Peyer's patch (tissue), 4 donors: ENCODE data around the gene LRRFIP1. TPM values are rescaled to one million over a fixed set of nuclear protein-coding genes. Genes with fewer than 3 reads are reported as not detected.

Experiments used
- DNase-seq, 3 donors: peaks; one replicate each; pipeline ENCODE4 v3.0.0-alpha.2; 2017 to 2019
- H3K27ac ChIP-seq, 4 donors: fragments of 200-600 bp; sonication (generic); one replicate each; pipeline ENCODE4 v1.5.1; 2016 to 2019
- H3K27me3 ChIP-seq, 2 donors: fragments of 200-600 bp; sonication (generic); one replicate each; pipeline ENCODE4 v1.5.1; 2019
- H3K36me3 ChIP-seq, 3 donors: fragments of 200-600 bp; sonication (generic); one replicate each; pipeline ENCODE4 v1.5.1; 2016 to 2019
- H3K4me1 ChIP-seq, 4 donors: fragments of 200-600 bp; sonication (generic); one replicate each; pipeline ENCODE4 v1.5.1; 2016 to 2019
- H3K4me3 ChIP-seq, 4 donors: fragments of 200-600 bp; sonication (generic); 1 replicate in 3 of 4; 2 replicates in 1 of 4; pipeline ENCODE4 v1.5.1; 2016 to 2019; ENCODE audit warnings: mild to moderate bottlenecking in 1 of 4
- H3K9me3 ChIP-seq, 4 donors: fragments of 200-600 bp; sonication (generic); one replicate each; pipeline ENCODE4 v1.5.1; 2016 to 2019; ENCODE audit warnings: mild to moderate bottlenecking in 1 of 4
- POLR2A ChIP-seq, 2 donors: fragments of 450-650 bp; IDR thresholded peaks; one replicate each; pipeline ENCODE4 v1.5.1; 2017; ENCODE audit warnings: antibody characterized with exemption in 2 of 2, mild to moderate bottlenecking in 2 of 2, moderate library complexity in 2 of 2
- total RNA-seq, 4 donors: library from RNA; depleted of rRNA; stranded (reverse); fragments of >200 nt; gene quantifications; one replicate each; pipeline ENCODE4 v1.1.0, GENCODE V29; 2016
- TF ChIP-seq, protein P1 (sequence below), 6 experiments: fragments of 450-650 bp in 4 of 6; fragments of 200-600 bp in 2 of 6; sonication (generic) in 1 of 6; IDR thresholded peaks; one replicate each; pipeline ENCODE4 v1.5.1; 2017 to 2019; ENCODE audit warnings: antibody characterized with exemption in 6 of 6, mild to moderate bottlenecking in 3 of 6, moderate library complexity in 1 of 6

Gene LRRFIP1
- total RNA-seq, 4 donors from 2014 or later: 114 to 182 (median 135) TPM

DNA sequence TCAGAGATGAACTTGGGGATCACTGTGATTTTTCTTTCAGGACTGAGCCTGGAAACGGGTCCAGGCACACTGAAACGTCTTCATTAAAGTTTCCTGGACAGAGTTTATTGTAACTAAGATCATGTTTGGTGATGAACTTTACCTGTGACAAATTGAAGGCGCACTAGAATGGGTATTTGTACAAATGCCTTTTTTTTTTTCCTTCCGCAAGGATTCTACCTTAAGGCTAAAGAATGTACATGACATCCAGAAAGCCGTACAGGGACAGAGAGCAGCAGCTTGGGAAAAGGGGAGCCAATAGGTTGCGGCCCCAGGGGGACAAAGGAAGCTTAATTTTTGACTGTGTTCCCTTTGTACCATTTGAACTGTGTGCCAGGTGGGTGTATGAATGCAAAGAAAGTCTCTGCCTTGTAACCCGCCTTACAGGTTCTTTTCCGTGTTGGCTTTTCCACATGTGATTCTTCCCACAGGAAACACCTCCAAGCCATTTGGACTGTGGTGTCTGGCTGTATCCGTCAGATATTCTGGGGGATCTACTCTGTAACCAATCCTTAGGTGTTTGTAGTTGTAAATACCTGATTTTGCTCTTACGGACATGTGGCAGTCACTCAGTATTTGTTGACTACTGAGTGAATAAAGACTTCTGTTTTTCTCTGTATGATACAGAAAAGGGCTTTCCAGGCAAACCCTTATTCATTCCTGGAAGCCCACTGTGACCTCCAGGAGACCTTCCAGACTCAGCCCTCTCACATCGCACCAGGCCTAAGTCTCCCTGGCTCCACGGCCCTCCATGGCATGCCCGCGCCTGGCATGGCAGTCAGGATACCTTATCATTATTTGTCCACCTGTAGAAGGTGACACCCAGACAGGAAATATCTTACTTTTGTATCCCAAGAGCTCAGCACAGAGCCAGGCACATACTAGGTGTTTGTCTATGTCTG is 1.1 kb downstream of the LRRFIP1 start:
- DNase-seq: no peak
- H3K27ac ChIP-seq: peak overlapping the region in 1 of 4 donors; percentile 66
- peak overlapping the region; percentile 40 to 72 (median 60) for H3K4me3 ChIP-seq
- no peaks in the 10 kb centered on the region for H3K9me3 ChIP-seq
- no peaks in the 10 kb centered on the region for H3K36me3 ChIP-seq
- H3K4me1 ChIP-seq: peaks cover 0 to 14% (median 4%) of the 10 kb centered on the region in 4 donors
- TF ChIP-seq, protein P1, sequence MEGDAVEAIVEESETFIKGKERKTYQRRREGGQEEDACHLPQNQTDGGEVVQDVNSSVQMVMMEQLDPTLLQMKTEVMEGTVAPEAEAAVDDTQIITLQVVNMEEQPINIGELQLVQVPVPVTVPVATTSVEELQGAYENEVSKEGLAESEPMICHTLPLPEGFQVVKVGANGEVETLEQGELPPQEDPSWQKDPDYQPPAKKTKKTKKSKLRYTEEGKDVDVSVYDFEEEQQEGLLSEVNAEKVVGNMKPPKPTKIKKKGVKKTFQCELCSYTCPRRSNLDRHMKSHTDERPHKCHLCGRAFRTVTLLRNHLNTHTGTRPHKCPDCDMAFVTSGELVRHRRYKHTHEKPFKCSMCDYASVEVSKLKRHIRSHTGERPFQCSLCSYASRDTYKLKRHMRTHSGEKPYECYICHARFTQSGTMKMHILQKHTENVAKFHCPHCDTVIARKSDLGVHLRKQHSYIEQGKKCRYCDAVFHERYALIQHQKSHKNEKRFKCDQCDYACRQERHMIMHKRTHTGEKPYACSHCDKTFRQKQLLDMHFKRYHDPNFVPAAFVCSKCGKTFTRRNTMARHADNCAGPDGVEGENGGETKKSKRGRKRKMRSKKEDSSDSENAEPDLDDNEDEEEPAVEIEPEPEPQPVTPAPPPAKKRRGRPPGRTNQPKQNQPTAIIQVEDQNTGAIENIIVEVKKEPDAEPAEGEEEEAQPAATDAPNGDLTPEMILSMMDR (IDR thresholded peaks at IDR 0.05): no peak
- no peak for TF ChIP-seq POLR2A (IDR thresholded peaks at IDR 0.05)
- no peaks in the 10 kb centered on the region for H3K27me3 ChIP-seq

DNA sequence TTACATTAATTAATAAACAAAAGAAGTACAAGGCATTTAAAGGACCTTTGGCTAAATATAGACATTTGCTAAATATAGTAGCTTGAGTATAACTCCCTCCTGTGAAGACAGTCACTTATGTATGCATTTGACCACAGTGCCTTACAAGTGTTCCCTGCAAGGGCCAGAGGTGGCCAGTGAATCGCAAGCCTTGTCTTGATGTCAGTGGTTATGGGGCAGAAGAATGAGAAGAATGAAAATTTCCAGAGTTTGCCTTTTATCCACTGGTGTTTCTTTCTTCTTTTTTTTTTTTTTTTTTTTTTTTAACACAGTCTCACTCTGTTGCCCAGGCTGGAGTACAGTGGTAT is 1.8 kb downstream of the LRRFIP1 start:
- Histone ChIP-seq H3K9me3 (no peaks in the 10 kb centered on the region), H3K4me3 (no peak overlapping the region), H3K4me1 (peaks cover 0 to 14% (median 4%) of the 10 kb centered on the region in 4 donors), H3K27me3 (no peaks in the 10 kb centered on the region), H3K27ac (no peak overlapping the region), H3K36me3 (no peaks in the 10 kb centered on the region)
- TF ChIP-seq POLR2A (IDR thresholded peaks at IDR 0.05): no peak
- TF ChIP-seq, protein P1 (IDR thresholded peaks at IDR 0.05): no peak
- DNase-seq: no peak

DNA sequence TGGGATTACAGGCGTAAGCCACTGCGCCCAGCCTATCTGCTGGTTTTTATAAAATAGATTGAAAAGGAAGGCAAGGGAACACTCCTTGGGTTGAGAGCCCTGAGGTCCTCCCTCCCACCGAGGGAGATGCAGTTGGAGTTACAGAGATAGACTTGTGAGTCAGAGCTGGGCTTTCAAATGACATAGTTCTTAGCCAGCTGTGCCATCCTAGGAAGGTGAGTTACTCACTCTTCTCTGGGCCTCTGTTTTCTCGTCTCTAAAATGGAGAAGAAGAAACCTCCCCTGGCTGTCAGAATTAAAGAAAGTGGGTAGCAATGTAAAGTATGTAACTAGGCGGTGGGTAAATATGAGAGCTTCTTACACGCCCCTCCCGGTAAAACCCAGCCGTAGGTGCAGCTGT is 2.4 kb downstream of the LRRFIP1 start:
- no peaks in the 10 kb centered on the region for H3K9me3 ChIP-seq
- H3K27me3 ChIP-seq: no peaks in the 10 kb centered on the region
- DNase-seq: no peak
- peaks cover 0 to 14% (median 4%) of the 10 kb centered on the region in 4 donors for H3K4me1 ChIP-seq
- H3K4me3 ChIP-seq: no peak overlapping the region
- no peaks in the 10 kb centered on the region for H3K36me3 ChIP-seq
- no peak overlapping the region for H3K27ac ChIP-seq
- TF ChIP-seq POLR2A (IDR thresholded peaks at IDR 0.05): no peak
- TF ChIP-seq, protein P1 (IDR thresholded peaks at IDR 0.05): no peak

DNA sequence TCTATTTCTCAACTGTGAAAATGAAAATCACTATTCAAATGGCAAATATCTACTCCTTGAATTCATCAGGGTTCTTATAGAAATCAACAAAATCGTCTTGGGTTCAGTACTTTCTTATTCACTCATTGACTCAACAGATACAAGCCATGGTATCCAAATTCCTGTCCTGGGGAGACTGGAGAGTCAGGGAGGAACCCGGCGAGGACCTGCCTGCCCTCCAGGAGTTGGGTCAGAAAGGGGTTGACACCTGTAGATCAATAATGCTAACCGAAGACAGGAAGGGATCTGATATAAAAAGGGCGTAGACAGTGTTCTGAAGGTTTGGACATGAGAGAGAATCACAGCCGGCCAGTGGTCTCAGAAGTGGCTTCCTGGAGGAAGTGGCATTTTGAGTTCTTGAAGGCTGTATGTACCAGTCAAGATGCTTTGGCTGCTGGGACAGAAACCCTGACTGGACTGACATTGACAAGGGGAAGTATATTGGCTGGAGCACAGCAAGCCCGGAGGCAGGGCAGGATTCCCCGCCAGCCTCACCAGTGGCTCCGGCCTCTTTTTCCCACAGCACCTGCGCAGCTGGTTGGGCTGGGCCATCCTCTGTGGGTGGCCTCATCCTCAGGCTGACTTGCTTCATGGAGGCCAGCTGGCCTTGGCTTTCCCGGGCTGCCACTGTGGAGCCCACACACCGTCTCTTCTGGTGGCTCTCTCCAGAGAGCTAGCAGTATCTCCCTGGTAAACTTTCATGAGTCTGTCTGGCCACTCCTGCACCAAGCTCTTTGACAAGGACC is 3.0 kb downstream of the LRRFIP1 start:
- no peak for DNase-seq
- H3K4me1 ChIP-seq: peaks cover 0 to 14% (median 4%) of the 10 kb centered on the region in 4 donors
- no peaks in the 10 kb centered on the region for H3K27me3 ChIP-seq
- H3K36me3 ChIP-seq: no peaks in the 10 kb centered on the region
- H3K27ac ChIP-seq: no peak overlapping the region
- TF ChIP-seq, protein P1 (IDR thresholded peaks at IDR 0.05): no peak
- no peak for TF ChIP-seq POLR2A (IDR thresholded peaks at IDR 0.05)
- H3K9me3 ChIP-seq: no peaks in the 10 kb centered on the region
- no peak overlapping the region for H3K4me3 ChIP-seq

DNA sequence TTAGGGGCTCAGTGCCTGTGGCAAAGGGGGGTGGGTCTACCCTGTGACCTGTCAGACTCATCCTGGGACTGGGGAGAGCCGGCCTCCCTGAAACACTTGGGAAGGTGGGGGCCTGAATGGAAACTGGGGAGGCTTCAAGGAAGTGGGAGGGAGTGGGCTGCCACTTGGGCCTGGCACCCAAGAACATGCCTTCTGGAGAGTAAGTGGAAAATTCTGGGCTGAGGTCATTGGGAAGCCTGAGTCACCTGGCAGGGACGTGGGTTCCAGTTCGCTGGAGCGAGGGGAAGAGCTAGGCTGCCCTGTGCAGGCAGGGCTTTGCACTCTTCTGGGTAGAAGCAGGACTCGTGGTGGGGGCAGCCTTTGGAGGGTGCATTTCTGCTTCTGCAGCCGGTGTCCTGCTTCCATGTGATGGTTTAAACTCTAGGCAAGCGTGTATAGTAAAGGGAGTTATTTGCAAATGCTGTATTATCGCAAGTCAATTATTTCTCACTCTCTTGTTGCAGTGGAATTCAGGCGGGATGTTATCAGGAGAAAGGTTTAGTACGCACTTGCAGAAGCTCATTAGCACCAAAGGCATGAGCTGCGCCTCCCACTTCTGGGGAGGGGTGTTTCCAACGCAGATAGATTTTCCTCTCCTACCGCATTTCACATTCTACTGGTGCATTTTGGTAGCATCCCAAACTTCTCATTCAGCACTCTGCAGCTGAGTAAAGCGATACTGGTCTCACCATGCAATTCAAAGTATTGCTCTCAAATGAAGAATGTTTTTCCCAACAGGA is 3.8 kb downstream of the LRRFIP1 start:
- no peaks in the 10 kb centered on the region for H3K36me3 ChIP-seq
- peaks cover 0 to 14% (median 4%) of the 10 kb centered on the region in 4 donors for H3K4me1 ChIP-seq
- H3K4me3 ChIP-seq: no peak overlapping the region
- no peaks in the 10 kb centered on the region for H3K27me3 ChIP-seq
- no peaks in the 10 kb centered on the region for H3K9me3 ChIP-seq
- DNase-seq: no peak
- no peak overlapping the region for H3K27ac ChIP-seq
- no peak for TF ChIP-seq POLR2A (IDR thresholded peaks at IDR 0.05)
- TF ChIP-seq, protein P1 (IDR thresholded peaks at IDR 0.05): no peak
